T-helper 1 cell treated with Interleukin-12 subunit alpha and Interleukin-12 subunit beta and Interleukin-4 antibody, amounts not matched to agents 30 ng/mL and 1 ng/mL, for 36 hours (primary cell): Measurements from ENCODE around the gene PHB1. TPM values are rescaled to one million over a fixed set of nuclear protein-coding genes. Genes with fewer than 3 reads are reported as not detected.

Experiments used
- intact Hi-C: fragments of 100-400 bp; cut with micrococcal nuclease; formaldehyde crosslinking; loops from one replicate; pipeline ENCODE4 v1.15.1; 2024
- total RNA-seq: library from RNA; stranded (reverse); gene quantifications from 2 replicates; pipeline ENCODE4 v1.2.3, GENCODE V29; 2022

The PHB1 gene
- 190 and 197 TPM in 2 replicates for total RNA-seq

DNA sequence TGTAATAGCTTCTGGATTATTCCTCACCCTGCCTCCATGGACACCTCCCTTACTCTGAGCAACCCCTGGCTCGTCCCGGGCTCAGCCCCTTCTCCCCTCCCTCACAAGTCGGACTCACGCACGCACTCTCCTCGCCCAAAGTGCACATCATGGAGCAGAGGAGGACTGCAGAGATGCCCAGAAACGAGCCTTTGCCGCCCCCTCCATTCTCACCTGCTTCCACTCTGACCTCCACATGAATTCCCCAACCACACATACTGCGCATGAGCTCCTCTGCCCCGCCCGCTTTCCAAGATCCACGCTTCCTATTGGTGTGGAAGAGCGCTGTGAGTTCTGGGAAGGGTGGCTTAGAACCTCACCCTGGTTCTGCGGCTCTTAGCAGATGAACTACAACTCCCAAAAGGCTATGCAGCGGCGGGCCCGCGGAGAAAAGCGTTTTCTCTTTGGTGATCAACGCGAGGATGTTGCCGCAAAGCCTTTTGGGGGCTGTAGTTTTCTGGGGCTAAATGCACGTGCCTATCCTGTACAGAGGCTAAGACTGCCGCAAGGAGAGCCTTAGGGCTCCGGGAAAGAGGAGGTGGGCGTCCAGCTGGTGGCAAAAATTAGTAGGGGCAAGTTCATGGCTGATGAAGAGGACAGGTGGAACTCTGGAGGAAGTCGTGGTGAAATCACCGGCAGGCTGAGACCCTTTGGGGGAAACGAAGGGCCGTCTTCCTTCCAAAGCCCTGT is at the start of gene PHB1:
PHB1 (minus strand) TSS at position 261 of the 729 bp plus-strand sequence. CDS start 1,618 bp downstream, outside the sequence.
- intact Hi-C loops, result loop anchor here (1.0 to 10.0 kb wide), 11 partner anchors 52 to 680 kb away; partner anchors contain the start of genes ATP5MC1, FAM117A, KAT7 and PDK2

DNA sequence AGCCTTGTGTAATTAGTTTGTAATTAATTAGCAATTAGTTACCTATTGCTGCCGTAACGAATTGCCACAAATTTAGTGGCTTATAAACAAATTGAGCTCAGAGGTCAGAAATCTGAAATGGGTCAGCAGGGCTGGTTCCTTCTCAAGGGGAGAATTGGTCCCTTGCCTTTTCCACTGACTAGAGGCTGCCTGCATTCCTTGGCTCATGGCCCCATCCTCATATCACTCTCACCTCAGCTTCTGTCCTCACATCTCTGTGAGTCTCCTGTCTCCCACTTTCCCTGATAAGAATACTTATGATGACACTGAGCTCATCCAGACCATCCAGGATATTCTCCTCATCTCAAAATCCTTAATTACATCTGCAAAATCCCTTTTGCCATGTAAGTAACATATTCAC is 49.4 kb upstream of the PHB1 start:
- intact Hi-C loops, result no loop called here

DNA sequence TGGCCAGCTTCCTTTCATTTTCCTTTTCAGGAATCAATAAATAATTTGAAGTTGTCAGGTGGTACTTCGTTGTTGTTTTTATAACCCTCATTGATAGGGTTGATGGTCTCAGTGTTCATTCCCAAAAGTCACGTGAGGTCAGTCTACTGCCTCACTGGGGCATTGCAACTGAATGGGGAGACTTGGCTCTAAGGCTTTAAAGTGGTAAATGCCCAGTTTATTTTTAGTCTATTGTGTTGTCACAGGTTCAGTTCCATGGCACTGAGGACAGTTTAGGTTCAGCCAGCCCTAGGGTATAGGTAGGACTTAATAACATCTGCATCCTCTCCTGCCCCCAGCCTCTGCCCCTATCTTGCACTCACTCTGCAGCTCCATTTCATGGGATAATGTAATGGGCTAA is 46.9 kb upstream of the PHB1 start:
- intact Hi-C loops, result no loop called here

DNA sequence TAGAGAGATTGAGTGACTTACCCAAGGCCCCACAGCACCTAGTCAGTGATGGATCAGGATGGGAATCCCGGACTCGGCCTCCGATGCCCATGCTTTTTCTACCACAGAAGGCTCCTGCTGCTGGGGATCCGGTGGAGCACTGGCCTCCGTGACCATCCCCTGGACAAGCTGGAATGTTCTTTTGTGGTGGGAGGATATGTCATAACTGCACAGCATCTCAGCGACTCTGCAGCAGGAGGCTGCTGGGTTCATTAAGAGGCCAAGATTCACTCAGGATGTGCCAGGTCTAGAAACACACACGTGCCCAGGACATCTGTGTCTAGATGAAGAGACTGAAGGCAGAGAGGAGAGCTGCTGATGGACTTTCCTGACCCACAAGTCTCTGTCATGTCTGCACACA is 45.7 kb upstream of the PHB1 start:
- intact Hi-C loops, result no loop called here

DNA sequence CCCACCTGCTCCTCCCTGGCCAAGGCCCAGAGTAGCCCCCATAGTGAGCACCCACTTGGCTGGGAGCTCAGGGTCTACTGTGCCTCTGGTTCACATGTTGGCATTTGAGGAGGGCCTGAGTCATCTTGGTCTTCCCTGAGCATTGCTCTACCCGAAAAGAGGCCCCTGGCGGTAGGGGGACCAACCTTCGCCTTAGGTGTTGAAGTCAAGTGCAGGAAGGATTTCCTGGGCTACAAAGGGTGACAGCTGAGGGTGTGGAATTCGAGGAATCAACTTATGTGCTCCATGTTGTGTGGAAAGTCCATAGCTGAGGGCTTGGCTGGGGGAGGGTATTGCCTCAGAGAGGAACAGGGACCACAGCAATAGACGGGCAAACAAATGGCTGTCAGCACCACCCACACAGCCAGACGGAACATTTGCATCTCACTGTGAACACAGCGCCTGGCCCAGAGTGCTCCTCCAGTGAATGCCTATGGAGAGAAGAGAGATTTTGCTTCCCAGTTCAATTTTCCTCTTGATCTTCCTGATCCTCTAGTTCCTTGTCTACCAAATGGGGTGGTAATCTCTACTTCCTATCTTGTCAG is 44.8 kb upstream of the PHB1 start:
- intact Hi-C loops, result no loop called here

DNA sequence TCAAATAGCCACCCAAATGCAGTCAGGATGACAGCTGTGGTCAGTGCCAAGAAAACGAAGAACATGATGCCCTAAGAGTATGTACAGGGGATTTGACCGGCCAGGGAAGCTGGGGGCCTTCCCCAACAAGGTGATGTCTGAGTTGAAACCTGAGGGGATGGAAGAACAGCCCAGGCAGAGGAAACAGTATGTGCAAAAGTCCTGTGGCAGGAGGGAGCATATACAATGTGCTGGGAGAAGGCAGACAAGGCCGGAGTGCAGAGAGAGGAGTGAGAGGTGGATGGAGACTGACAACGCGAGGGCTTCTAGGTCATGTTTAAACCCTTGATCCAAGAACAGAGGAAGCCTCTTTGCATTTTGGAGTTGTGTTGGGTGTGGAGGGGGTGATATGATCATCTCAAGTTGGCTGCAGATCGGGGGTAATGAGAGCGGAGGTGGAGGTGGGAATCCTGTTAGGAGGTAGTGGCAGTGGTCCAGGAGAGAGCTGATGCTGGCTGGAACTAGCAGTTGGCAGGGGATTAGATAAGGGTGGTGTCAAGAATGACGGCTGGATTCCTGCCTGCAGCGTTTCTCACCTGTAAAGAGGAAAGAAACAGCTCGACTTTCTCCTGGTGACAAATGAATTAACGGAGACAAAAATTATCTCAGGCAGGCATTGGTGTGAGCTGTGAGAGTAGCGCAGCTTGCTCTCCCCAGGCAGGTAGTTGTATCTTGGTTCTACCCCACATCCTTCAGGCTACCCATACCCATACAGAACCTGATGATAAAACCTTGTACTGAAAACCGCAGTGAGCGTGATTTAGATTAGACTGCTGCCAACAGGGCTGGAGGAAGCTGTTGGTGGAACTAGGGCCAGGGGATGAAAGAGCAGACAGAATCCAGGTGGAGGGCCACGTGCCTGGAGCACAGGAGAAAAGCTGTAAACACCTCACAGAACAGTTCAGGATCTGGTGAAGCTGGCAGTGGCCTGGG is 43.2 kb upstream of the PHB1 start:
- intact Hi-C loops, result no loop called here

DNA sequence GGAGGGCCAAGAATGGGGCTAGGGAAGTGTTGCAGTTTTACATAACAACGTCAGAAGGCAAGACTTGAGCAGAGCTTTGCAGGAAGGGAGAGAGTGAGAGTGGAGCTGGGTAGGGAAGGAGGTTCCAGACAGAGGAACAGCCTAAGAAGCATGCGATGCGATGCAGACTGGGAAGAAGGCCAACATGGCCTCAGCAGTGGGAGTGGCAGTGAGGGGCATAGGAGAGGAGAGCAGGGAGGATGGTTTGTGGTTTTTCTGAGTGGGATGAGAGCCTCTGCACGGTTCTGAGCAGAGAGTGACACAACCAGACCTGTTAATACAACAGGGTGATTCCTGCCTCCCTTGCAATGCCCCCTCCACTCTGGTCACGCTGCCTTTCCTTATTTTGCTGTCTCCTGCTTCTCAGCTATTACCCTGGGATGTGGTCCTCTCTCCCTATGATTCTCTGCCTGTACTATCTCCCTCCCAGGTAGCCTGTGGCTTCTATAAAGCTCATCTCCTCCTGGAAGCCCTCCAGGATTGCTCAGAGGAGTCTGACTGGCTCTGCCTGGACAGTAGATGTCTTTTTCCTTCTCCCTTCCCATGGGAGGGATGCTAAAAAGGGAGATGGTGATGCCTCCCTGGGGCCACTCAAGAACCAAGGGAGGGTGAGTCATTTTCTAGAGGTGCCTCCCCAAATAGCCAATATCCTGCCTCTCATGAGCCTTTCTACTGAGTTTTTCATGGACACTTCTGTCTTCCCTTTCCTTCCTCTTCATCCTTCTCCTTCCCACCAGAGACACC is 41.7 kb upstream of the PHB1 start:
- intact Hi-C loops, result no loop called here

DNA sequence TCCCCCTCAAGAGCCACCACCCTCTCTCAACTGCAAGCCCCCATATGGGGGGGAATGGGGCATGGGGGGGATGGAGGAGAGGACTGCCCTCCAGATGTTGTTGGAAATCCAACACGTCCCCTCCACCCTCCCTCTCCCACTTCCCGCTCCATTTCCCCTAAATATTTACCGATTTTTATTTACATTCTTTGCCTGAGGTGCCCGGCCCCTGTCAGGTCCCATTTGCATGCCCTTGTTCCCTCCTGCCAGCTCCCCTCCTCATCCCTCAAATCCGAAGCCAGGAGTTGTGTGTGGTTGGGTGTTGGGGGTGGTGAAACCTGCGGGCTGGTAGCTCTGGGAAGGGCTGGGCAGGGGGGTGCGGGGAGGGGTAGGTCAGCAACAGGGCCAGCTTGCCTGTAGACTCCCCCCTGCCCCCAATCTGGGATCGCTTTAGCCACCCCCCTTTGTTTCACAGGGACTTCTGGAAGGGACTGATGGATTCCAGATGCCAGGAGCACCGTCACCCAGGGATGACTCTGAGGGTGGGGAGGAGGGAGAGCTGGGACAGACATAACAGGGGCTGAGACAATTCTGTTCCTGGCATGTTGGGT is 40.7 kb upstream of the PHB1 start:
- intact Hi-C loops, result no loop called here

DNA sequence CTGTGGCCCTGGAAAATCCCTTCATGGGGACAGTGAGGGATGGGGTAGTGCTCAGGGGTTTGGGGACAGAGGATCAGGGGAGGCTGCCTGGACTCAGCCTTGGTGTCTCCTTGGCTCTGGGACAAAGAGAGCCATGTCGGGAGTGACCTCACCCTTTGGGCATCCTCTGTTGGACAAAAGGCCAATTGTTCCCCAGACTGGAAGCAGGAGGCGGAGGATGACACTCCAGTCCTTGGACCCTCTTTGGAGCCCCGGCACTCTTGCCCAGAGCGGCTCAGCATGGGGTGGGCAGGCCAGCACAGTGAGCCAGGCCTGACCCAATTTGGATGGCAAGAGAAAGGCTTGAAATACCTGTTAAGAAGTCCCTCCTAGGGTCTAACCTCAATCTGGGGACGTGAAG is 39.4 kb upstream of the PHB1 start:
- intact Hi-C loops, result no loop called here

DNA sequence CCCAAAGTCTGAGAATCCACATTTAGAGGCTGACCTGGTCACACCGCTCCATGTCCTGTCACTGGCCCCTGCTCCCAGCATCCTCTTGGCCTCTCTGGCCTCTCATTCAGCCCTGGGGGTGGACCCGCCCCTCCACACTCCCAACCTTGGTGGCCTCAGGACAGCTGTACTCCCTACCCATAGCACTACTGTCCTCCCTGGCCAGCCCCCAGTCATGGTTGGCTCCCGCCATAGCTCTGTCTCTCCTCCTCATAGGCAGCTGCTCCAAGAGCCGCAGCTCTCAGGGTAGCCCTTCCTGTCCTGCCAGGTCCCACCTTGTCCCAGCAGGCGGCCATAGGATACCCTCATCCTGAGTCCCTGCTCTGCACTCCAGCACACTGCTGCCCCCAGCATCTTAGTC is 38.0 kb upstream of the PHB1 start:
- intact Hi-C loops, result no loop called here

DNA sequence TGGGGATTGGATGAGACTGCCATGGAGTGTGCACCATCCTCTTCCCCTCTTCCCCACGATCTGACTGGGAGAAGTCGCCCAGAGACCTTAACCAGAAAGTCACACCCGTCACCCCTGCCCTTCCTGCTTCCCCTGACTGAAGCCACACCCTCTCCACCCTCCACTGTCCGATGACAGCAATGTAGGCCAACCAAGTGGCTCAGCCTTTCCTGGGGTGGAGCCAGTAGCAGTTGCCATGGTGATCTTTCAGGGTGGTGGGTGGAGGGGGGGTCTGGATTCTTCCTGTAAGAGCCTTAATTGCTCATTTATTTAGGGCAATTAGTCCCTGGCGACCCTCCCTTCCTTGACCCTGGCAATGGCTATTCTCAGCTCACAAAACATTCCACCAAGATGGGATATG is 37.5 kb upstream of the PHB1 start:
- intact Hi-C loops, result no loop called here

DNA sequence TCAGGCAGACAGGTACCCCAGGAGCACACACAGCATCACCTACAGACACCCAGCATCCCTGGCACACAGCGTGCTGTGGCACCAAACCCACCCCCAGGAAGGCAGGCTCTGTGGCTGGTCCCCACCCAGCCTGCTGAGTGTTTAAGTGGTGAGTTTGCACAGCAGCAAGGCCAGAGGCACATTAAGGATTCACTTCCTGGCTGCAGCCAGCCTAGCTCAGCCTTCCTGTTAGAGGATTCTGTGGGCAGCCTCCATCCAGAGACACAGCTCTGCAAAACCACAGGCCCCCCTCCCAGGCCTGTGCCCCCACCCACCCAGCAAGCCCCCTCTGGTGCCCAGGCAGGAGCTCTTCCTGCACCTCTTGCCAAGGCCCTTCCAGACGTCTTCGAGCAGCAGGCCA is 36.1 kb upstream of the PHB1 start:
- intact Hi-C loops, result no loop called here

DNA sequence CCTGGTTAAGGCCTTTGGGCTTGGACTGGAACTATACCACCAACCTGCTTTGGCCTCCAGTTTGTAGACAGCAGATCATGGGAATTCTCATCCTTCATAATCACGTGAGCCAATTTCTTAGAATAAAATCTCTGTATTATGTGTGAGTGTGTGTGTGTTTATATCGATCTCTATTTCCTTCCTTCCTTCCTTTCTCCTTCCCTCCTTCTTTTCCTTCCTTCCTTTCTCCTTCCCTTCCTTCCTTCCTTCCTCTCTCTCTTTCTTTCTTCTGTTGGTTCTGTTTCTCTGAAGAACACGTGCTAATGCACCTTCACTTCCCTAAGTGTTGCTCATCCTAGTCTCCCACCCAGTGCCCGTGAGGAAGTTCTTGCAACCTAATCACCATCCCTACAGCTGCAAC is 35.5 kb upstream of the PHB1 start:
- intact Hi-C loops, result no loop called here

DNA sequence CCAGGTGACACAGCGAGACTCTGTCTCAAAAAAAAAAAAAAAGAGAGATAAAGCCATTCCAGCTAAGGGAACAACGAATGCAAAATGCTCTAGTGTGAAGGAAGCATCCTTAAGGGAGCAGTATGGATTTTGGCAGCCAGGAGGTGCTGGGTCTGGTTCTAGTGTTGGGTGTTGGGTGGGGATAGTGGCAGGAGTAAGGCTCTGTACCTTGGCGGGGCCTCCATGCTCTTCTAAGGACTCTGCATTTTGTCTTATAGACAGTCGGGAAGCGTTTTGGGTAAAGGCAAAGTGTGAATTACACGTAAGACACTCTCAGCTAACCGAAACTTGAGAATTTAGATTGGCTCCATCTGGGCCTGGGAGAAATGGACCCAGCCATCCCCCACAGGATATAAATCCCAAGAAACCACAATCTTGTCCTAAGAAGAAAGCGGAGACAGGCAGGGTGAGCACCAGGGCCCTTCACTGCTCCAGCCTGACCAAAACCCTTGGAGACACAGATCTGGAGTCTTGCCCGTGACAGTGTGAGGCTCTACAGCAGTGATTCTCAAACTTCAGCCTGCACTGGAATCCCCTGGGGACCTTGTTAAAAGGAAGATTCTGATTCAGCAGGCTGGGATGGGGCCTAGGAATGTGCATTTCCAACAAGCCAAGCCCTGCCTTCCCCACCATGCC is 33.1 kb upstream of the PHB1 start:
- intact Hi-C loops, result no loop called here

DNA sequence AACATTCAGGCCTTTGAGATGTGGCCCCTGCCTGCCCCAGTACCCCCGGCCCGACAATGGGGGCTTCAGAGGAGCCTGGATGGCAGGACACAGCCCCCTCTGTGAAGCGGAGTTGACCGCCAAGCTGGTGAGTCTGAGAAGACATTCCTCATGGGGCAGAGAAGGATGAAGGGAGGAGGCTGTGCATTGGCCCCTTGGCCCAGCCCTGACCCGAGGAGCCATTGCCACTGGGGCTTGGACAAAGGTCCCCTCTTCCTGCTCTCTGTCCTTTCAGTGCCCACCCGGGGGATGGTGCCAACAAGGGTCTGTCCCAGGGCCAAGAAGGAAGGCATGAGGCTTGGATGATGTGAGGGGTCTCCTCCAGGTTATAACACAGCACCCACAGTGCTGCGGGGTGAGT is 30.9 kb upstream of the PHB1 start:
- intact Hi-C loops, result no loop called here

DNA sequence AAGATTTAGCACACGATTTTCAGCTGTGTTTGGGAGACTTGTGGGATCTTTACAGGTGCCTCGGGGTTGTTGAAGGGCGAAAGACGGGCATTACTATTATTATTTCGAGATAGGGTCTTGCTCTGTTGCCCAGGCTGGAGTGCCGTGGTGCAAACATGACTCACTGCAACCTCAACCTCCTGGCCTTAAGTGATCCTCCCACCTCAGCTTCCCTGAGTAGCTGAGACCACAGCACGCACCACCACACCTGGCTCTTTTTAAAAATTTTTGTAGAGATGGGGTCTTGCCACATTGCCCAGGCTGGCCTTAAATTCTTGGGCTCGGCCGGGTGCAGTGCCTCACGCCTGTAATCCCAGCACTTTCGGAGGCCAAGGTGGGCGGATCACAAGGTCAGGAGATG is 29.7 kb upstream of the PHB1 start:
- intact Hi-C loops, result no loop called here

DNA sequence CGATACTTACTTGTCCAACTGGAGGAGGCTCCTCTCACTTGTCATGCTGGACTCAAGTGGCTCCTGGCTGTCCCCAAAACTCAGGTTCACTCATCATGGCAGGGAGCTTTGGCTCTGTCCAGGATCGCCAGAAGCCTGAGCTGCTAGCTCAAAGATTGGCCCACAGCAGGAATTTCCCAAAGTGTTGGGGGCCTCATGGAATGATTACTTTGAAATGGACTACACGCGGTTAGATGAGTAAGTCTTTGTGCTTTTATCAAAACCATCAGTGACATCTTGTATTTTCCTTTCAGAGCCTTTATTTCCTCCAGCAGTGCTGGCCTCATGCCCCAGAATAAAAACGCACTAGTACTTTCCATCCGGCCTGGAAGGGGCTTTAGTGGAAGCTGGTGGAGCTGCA is 29.2 kb upstream of the PHB1 start:
- intact Hi-C loops, result no loop called here

DNA sequence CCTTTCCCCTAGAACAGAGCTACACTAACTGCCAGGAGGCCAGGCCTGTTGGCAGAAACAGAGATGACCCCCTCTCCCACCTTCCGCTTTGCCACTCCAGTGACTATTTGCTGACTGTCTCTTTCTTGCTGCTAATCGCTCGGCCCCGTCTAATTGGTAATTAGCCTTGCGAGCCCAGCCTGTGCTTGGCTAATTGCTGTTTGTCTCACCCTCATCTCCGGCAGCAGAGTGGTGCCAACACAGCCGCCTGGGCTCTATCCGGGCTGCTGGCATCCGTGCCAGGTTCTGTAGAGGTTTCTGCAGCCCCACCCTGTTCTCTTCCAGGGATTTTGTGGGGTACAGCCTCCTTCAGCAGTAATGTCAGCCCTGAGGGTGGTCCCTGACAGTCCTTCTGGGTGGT is 27.4 kb upstream of the PHB1 start:
- intact Hi-C loops, result no loop called here

DNA sequence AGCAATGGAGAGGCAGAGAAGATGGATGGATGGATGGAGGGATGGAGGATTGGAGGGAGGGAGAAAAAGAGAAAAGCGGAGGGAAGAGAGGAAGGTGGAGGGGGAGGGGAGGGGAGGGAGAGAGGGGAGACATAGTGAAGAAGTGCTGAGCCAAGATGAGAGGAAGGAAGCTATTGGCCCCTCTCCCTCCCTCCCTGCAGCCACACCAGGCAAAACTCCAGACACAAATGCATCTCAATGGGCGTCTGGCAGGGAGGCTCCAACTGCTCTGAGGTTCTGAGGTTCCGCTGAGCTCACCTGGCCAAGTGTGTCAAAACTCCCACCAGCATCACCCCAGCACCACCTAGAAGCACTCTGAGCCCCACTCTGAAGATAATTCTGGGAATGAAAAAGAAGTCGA is 26.9 kb upstream of the PHB1 start:
- intact Hi-C loops, result no loop called here

DNA sequence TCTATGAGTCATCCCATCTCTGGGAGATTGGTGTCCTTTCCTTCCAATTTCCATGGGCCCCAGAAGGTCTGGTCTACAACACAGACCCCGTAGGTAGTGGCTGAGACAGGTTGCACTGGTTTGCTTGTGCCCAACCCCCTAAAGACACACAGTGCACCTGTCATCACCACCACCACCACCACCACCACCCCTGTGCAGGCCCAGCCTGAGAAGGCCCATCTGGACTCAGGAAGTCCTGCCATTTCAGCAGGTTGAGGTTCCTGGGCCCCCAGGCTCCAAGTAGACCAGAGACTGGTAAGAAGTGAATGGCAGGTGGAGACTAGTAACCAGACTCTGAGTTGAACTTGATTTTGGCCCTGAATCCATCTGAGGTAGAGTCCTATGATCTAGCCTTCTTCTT is 25.9 kb upstream of the PHB1 start:
- intact Hi-C loops, result no loop called here
